BLaER1 treated with 17β-estradiol and CSF1 and Interleukin-3, amounts not matched to agents 10 nM and 100 nM (cell line): ENCODE measurements around the gene CDC37L1.

Source experiments
- H3K27ac ChIP-seq, 11 experiments: shearing (Covaris generic); formaldehyde crosslinking; 2 replicates each; pipeline ENCODE4 v1.8.1; 2022
- H3K27me3 ChIP-seq, 11 experiments: shearing (Covaris generic); formaldehyde crosslinking; 2 replicates each; pipeline ENCODE4 v1.8.1; 2022
- H3K36me3 ChIP-seq, 11 experiments: shearing (Covaris generic); formaldehyde crosslinking; 2 replicates each; pipeline ENCODE4 v1.8.1; 2022
- H3K4me1 ChIP-seq, 10 experiments: shearing (Covaris generic); formaldehyde crosslinking; 2 replicates each; pipeline ENCODE4 v1.8.1; 2022
- H3K4me2 ChIP-seq, 11 experiments: shearing (Covaris generic); formaldehyde crosslinking; 2 replicates each; pipeline ENCODE4 v1.8.1; 2022
- H3K4me3 ChIP-seq, 10 experiments: shearing (Covaris generic); formaldehyde crosslinking; 2 replicates each; pipeline ENCODE4 v1.8.1; 2022
- H3K9ac ChIP-seq, 11 experiments: shearing (Covaris generic); formaldehyde crosslinking; 2 replicates each; pipeline ENCODE4 v1.8.1; 2022
- H3K9me3 ChIP-seq, 11 experiments: shearing (Covaris generic); formaldehyde crosslinking; replicated peaks in 1 of 11; 2 replicates each; pipeline ENCODE4 v1.8.1; 2022
- H4K20me1 ChIP-seq, 11 experiments: shearing (Covaris generic); formaldehyde crosslinking; 2 replicates each; pipeline ENCODE4 v1.8.1; 2022
- Cebpa-rat ChIP-seq, 11 experiments: shearing (Covaris generic); IDR thresholded peaks; 2 replicates each; pipeline ENCODE4 v1.8.1; 2022

Gene CDC37L1

GRCh38 chr9:4714266-4715016 lies 35.1 kb downstream of the CDC37L1 start:
- H3K9ac ChIP-seq = no peak overlapping the region

GRCh38 chr9:4716163-4716562 lies 36.8 kb downstream of the CDC37L1 start:
- peaks cover 0 to 13% (median 7%) of the 10 kb centered on the region in 11 experiments; a peak in 8 of 22 replicates for H3K9me3 ChIP-seq
- no peak for TF ChIP-seq Cebpa-rat (IDR thresholded peaks at IDR 0.05)
- H3K4me2 ChIP-seq = no peak overlapping the region
- 0 out of 22 replicates have a peak, but pooled peaks cover 0 to 3% (median 0%) of the 10 kb centered on the region in 11 experiments for H4K20me1 ChIP-seq
- H3K4me3 ChIP-seq = no peak overlapping the region
- H3K27me3 ChIP-seq = no peaks in the 10 kb centered on the region
- no peak overlapping the region for H3K27ac ChIP-seq
- H3K4me1 ChIP-seq = peaks cover 0 to 10% (median 0%) of the 10 kb centered on the region in 10 experiments; a peak in 3 of 20 replicates
- peaks cover 87 to 100% (median 97%) of the 10 kb centered on the region in 11 experiments for H3K36me3 ChIP-seq
- no peak overlapping the region for H3K9ac ChIP-seq

More at GRCh38 chr9:4714266-4715016, 35.1 kb downstream of the CDC37L1 start:
- no peak for TF ChIP-seq Cebpa-rat (IDR thresholded peaks at IDR 0.05)
- no peaks in the 10 kb centered on the region for H3K27me3 ChIP-seq
- peaks cover 0 to 13% (median 7%) of the 10 kb centered on the region in 11 experiments; a peak in 8 of 22 replicates for H3K9me3 ChIP-seq
- no peak overlapping the region for H3K27ac ChIP-seq
- H4K20me1 ChIP-seq = 0 out of 22 replicates have a peak, but pooled peaks cover 0 to 3% (median 0%) of the 10 kb centered on the region in 11 experiments
- peaks cover 85 to 100% (median 94%) of the 10 kb centered on the region in 11 experiments for H3K36me3 ChIP-seq
- peaks cover 0 to 10% (median 0%) of the 10 kb centered on the region in 10 experiments; a peak in 3 of 20 replicates for H3K4me1 ChIP-seq
- H3K4me3 ChIP-seq = no peak overlapping the region
- H3K4me2 ChIP-seq = peak overlapping the region in 2 of 11 experiments; percentile 13 to 19; a peak in 2 of 22 replicates

- Histone ChIP-seq H3K27me3 (no peaks in the 10 kb centered on the region), H3K9me3 (peaks cover 0 to 13% (median 7%) of the 10 kb centered on the region in 11 experiments; a peak in 8 of 22 replicates), H3K4me3 (no peak overlapping the region), H3K36me3 (peaks cover 88 to 100% (median 99%) of the 10 kb centered on the region in 11 experiments), H3K4me2 (no peak overlapping the region), H3K4me1 (peaks cover 0 to 10% (median 0%) of the 10 kb centered on the region in 10 experiments; a peak in 3 of 20 replicates), H3K9ac (no peak overlapping the region), H4K20me1 (0 out of 22 replicates have a peak, but pooled peaks cover 0 to 3% (median 0%) of the 10 kb centered on the region in 11 experiments), H3K27ac (no peak overlapping the region)
- no peak for TF ChIP-seq Cebpa-rat (IDR thresholded peaks at IDR 0.05)
Observed at GRCh38 chr9:4717815-4718214, 38.4 kb downstream of the CDC37L1 start.

- H3K4me2 ChIP-seq = no peak overlapping the region
- no peak overlapping the region for H3K9ac ChIP-seq
- 0 out of 22 replicates have a peak, but pooled peaks cover 0 to 3% (median 0%) of the 10 kb centered on the region in 11 experiments for H4K20me1 ChIP-seq
- no peak overlapping the region for H3K27ac ChIP-seq
- H3K9me3 ChIP-seq = peaks cover 0 to 12% (median 5%) of the 10 kb centered on the region in 11 experiments; a peak in 8 of 22 replicates
- peaks cover 0 to 10% (median 0%) of the 10 kb centered on the region in 10 experiments; a peak in 3 of 20 replicates for H3K4me1 ChIP-seq
- H3K4me3 ChIP-seq = no peak overlapping the region
- TF ChIP-seq Cebpa-rat (IDR thresholded peaks at IDR 0.05) = no peak
- H3K36me3 ChIP-seq = peaks cover 82 to 95% (median 91%) of the 10 kb centered on the region in 11 experiments
- no peaks in the 10 kb centered on the region for H3K27me3 ChIP-seq
Observed at GRCh38 chr9:4718911-4719310, 39.5 kb downstream of the CDC37L1 start.

- peaks cover 0 to 10% (median 4%) of the 10 kb centered on the region in 11 experiments; a peak in 6 of 22 replicates for H4K20me1 ChIP-seq
- H3K4me2 ChIP-seq = no peak overlapping the region
- no peaks in the 10 kb centered on the region for H3K4me1 ChIP-seq
- no peaks in the 10 kb centered on the region for H3K9me3 ChIP-seq
- H3K4me3 ChIP-seq = no peak overlapping the region
- TF ChIP-seq Cebpa-rat (IDR thresholded peaks at IDR 0.05) = no peak
- H3K36me3 ChIP-seq = peaks cover 66 to 89% (median 73%) of the 10 kb centered on the region in 11 experiments
- no peak overlapping the region for H3K9ac ChIP-seq
- no peaks in the 10 kb centered on the region for H3K27me3 ChIP-seq
- H3K27ac ChIP-seq = no peak overlapping the region
Observed at GRCh38 chr9:4721736-4722135, 42.4 kb downstream of the CDC37L1 start.

- no peak for TF ChIP-seq Cebpa-rat (IDR thresholded peaks at IDR 0.05)
- Histone ChIP-seq H3K27ac (no peak overlapping the region), H3K9ac (no peak overlapping the region), H3K4me1 (peaks cover 0 to 10% (median 5%) of the 10 kb centered on the region in 10 experiments; a peak in 8 of 20 replicates), H3K4me3 (no peak overlapping the region), H3K9me3 (peaks cover 0 to 7% (median 0%) of the 10 kb centered on the region in 11 experiments; a peak in 4 of 22 replicates), H3K36me3 (peaks cover 30 to 71% (median 53%) of the 10 kb centered on the region in 11 experiments), H4K20me1 (peaks cover 0 to 18% (median 10%) of the 10 kb centered on the region in 11 experiments; a peak in 9 of 22 replicates), H3K4me2 (no peak overlapping the region), H3K27me3 (no peaks in the 10 kb centered on the region)
Observed at GRCh38 chr9:4725706-4726442, 46.5 kb downstream of the CDC37L1 start.

- Histone ChIP-seq H3K4me1 (peaks cover 0 to 13% (median 6%) of the 10 kb centered on the region in 10 experiments; a peak in 8 of 20 replicates), H3K4me3 (no peak overlapping the region), H3K4me2 (no peak overlapping the region), H3K36me3 (peaks cover 17 to 54% (median 37%) of the 10 kb centered on the region in 11 experiments), H3K27ac (no peak overlapping the region), H4K20me1 (peaks cover 0 to 32% (median 11%) of the 10 kb centered on the region in 11 experiments; a peak in 10 of 22 replicates), H3K27me3 (no peaks in the 10 kb centered on the region), H3K9ac (no peak overlapping the region), H3K9me3 (peaks cover 0 to 7% (median 0%) of the 10 kb centered on the region in 11 experiments; a peak in 4 of 22 replicates)
- no peak for TF ChIP-seq Cebpa-rat (IDR thresholded peaks at IDR 0.05)
Observed at GRCh38 chr9:4727593-4727992, 48.2 kb downstream of the CDC37L1 start.

- H3K27ac ChIP-seq = no peak overlapping the region
- H3K4me3 ChIP-seq = no peak overlapping the region
- H3K36me3 ChIP-seq = peaks cover 0 to 35% (median 26%) of the 10 kb centered on the region in 11 experiments; a peak in 17 of 22 replicates
- peaks cover 0 to 7% (median 0%) of the 10 kb centered on the region in 11 experiments; a peak in 4 of 22 replicates for H3K9me3 ChIP-seq
- no peaks in the 10 kb centered on the region for H3K27me3 ChIP-seq
- H3K9ac ChIP-seq = no peak overlapping the region
- TF ChIP-seq Cebpa-rat (IDR thresholded peaks at IDR 0.05) = no peak
- H3K4me2 ChIP-seq = no peak overlapping the region
- H4K20me1 ChIP-seq = peaks cover 10 to 40% (median 16%) of the 10 kb centered on the region in 11 experiments; a peak in 12 of 22 replicates
- peaks cover 0 to 13% (median 6%) of the 10 kb centered on the region in 10 experiments; a peak in 8 of 20 replicates for H3K4me1 ChIP-seq
Observed at GRCh38 chr9:4732890-4733289, 53.5 kb downstream of the CDC37L1 start.
